Measurements from ENCODE around the gene ABR.

DNA sequence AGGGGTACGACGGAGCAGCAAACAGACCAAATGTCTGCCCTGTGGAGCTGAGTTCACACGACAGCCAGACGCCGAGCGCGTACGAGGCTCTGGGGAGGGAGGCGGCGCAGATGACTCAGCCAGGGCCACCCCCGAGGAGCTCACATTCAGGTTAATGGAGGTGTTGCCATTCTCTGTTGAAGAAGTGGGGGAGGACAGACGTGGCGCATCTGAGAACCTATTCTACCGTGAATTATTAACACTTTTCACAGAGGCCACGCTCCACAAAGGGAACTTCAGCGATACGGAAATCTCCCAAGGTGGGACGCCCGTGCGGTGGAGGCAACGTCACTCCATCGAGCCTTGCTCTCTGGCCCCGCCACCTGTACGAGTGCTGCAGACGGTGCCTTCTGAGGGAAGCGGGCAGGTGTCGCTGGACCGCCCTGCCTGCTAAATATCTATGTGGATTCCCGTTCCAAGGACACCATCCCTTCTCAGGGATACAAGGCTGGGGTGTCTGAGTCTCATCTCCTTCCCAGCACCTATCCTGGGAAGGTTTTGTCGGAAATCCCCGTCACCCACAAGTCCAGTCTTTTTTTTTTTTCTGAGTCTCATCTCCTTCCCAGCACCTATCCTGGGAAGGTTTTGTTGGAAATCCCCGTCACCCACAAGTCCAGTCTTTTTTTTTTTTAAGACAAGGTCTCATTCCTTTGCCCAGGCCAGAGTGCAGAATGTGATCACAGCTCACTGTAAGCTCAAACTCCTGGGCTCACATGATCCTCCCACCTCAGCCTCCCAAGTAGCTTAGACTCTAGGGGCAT, 19.0 kb downstream of the ABR start:
- TF ChIP-seq, protein P1, sequence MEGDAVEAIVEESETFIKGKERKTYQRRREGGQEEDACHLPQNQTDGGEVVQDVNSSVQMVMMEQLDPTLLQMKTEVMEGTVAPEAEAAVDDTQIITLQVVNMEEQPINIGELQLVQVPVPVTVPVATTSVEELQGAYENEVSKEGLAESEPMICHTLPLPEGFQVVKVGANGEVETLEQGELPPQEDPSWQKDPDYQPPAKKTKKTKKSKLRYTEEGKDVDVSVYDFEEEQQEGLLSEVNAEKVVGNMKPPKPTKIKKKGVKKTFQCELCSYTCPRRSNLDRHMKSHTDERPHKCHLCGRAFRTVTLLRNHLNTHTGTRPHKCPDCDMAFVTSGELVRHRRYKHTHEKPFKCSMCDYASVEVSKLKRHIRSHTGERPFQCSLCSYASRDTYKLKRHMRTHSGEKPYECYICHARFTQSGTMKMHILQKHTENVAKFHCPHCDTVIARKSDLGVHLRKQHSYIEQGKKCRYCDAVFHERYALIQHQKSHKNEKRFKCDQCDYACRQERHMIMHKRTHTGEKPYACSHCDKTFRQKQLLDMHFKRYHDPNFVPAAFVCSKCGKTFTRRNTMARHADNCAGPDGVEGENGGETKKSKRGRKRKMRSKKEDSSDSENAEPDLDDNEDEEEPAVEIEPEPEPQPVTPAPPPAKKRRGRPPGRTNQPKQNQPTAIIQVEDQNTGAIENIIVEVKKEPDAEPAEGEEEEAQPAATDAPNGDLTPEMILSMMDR (IDR thresholded peaks at IDR 0.05), result no peak
- no peak for TF ChIP-seq POLR2A (IDR thresholded peaks at IDR 0.05)
